Measurements from ENCODE around the gene DHX32.
"Not testable (repeated sequence)": the region's sequence is repeated elsewhere in the genome, so short reads cannot be mapped to it uniquely, and the experiment has no call there.

DNA sequence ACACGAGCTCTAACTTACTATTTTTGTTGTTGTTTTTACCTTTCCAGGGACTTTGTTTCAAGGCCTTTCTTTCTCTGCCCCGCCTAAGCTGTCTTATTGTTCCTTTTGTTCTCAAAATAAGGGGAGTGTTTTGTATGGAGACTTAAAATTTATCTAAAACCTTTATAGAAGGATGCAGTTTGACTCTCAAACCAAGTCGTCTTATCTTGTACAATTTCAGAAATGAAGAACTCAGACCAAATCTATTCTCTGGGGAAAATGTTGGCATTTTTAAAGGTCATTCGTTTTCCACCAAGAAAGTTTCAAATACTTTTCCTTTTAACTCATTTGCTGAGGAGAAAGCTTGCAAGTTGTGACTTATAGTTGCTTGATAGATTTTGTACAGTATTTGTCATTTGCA is 16.2 kb upstream of the DHX32 start:
- TF ChIP-seq, protein P1, sequence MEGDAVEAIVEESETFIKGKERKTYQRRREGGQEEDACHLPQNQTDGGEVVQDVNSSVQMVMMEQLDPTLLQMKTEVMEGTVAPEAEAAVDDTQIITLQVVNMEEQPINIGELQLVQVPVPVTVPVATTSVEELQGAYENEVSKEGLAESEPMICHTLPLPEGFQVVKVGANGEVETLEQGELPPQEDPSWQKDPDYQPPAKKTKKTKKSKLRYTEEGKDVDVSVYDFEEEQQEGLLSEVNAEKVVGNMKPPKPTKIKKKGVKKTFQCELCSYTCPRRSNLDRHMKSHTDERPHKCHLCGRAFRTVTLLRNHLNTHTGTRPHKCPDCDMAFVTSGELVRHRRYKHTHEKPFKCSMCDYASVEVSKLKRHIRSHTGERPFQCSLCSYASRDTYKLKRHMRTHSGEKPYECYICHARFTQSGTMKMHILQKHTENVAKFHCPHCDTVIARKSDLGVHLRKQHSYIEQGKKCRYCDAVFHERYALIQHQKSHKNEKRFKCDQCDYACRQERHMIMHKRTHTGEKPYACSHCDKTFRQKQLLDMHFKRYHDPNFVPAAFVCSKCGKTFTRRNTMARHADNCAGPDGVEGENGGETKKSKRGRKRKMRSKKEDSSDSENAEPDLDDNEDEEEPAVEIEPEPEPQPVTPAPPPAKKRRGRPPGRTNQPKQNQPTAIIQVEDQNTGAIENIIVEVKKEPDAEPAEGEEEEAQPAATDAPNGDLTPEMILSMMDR (IDR thresholded peaks at IDR 0.05; ENCODE audit: low read depth, low read length), result not testable (repeated sequence)
- not testable (repeated sequence) for TF ChIP-seq EZH2phosphoT487 (IDR thresholded peaks at IDR 0.05; ENCODE audit: low read depth)
